Activated naive CD8-positive, alpha-beta T cell treated with anti-CD3 and anti-CD28 coated beads, Interleukin-2, amount 50 U/mL, for 24 hours (primary cell): ENCODE measurements around the gene VAT1.
"Not testable (repeated sequence)": the region's sequence is repeated elsewhere in the genome, so short reads cannot be mapped to it uniquely, and the experiment has no call there.

Experiments
- ATAC-seq: fragments of 150-1000 bp; cut with Tn5 transposase; one replicate; pipeline ENCODE4 v1.10.0; 2021
- DNase-seq: peaks from one replicate; pipeline ENCODE4 v3.0.0; 2021
- H3K27ac Mint-ChIP-seq: one replicate; pipeline ENCODE4 v1.8.0; 2021; ENCODE audit warnings: mild to moderate bottlenecking, mixed read lengths
- H3K27me3 Mint-ChIP-seq: one replicate; pipeline ENCODE4 v1.8.0; 2021; ENCODE audit warnings: mixed read lengths
- H3K36me3 Mint-ChIP-seq: one replicate; pipeline ENCODE4 v1.8.0; 2021; ENCODE audit warnings: low read depth, mixed read lengths
- H3K4me1 Mint-ChIP-seq: one replicate; pipeline ENCODE4 v1.8.0; 2021; ENCODE audit warnings: mixed read lengths
- H3K4me3 Mint-ChIP-seq: one replicate; pipeline ENCODE4 v1.8.0; 2021; ENCODE audit warnings: mild to moderate bottlenecking, moderate library complexity, mixed read lengths
- H3K9me3 Mint-ChIP-seq: one replicate; pipeline ENCODE4 v1.8.0; 2021; ENCODE audit warnings: mixed read lengths

The VAT1 gene

GRCh38 chr17:43003542-43004172, 18.5 kb downstream of the VAT1 start:
- Mint-ChIP-seq H3K27ac (peak overlapping the region; percentile 39), H3K36me3 (peaks cover 58% of the 10 kb centered on the region), H3K4me3 (peak overlapping the region; percentile 26), H3K4me1 (peaks cover 50% of the 10 kb centered on the region), H3K27me3 (no peaks in the 10 kb centered on the region), H3K9me3 (no peaks in the 10 kb centered on the region)
- ATAC-seq: no peak
- no peak for DNase-seq

- not testable (repeated sequence) for H3K27me3 Mint-ChIP-seq, H3K9me3 Mint-ChIP-seq, DNase-seq, ATAC-seq
- Mint-ChIP-seq H3K4me3 (peak overlapping the region; percentile 57), H3K4me1 (peaks cover 50% of the 10 kb centered on the region), H3K27ac (peak overlapping the region; percentile 73), H3K36me3 (peaks cover 63% of the 10 kb centered on the region)
These were observed 21.3 kb downstream of the VAT1 start for GRCh38 chr17:43000894-43001293.

GRCh38 chr17:42999003-42999525, 23.1 kb downstream of the VAT1 start:
- peak overlapping the region; percentile 96 for H3K4me3 Mint-ChIP-seq
- H3K36me3 Mint-ChIP-seq: peaks cover 56% of the 10 kb centered on the region
- peaks cover 42% of the 10 kb centered on the region for H3K4me1 Mint-ChIP-seq
- no peak for ATAC-seq
- no peaks in the 10 kb centered on the region for H3K27me3 Mint-ChIP-seq
- H3K9me3 Mint-ChIP-seq: no peaks in the 10 kb centered on the region
- peak overlapping the region; percentile 99 for H3K27ac Mint-ChIP-seq
- DNase-seq: no peak

GRCh38 chr17:42997984-42998938, 23.9 kb downstream of the VAT1 start, which contains the start of gene RPL27:
Gene RPL27, plus strand, starts transcription at chr17:42998419. Its CDS starts 332 bp downstream, at chr17:42998751.
- peak; percentile 97 for DNase-seq
- peak within 1 kb of the TSS; percentile 99 for H3K27ac Mint-ChIP-seq
- no peaks in the 10 kb centered on the region for H3K27me3 Mint-ChIP-seq
- H3K9me3 Mint-ChIP-seq: no peaks in the 10 kb centered on the region
- H3K4me3 Mint-ChIP-seq: peak within 1 kb of the TSS; percentile 96
- H3K4me1 Mint-ChIP-seq: peaks cover 40% of the 10 kb centered on the region
- peaks cover 53% of the 10 kb centered on the region for H3K36me3 Mint-ChIP-seq
- ATAC-seq: peak; percentile 97

GRCh38 chr17:42997390-42997983, 24.7 kb downstream of the VAT1 start:
- Mint-ChIP-seq H3K4me1 (peaks cover 37% of the 10 kb centered on the region), H3K36me3 (peaks cover 50% of the 10 kb centered on the region), H3K4me3 (peak overlapping the region; percentile 96), H3K27ac (peak overlapping the region; percentile 99), H3K9me3 (no peaks in the 10 kb centered on the region), H3K27me3 (no peaks in the 10 kb centered on the region)
- ATAC-seq: no peak
- no peak for DNase-seq

GRCh38 chr17:42993913-42994312, 28.3 kb downstream of the VAT1 start:
- H3K27ac Mint-ChIP-seq, H3K9me3 Mint-ChIP-seq, ATAC-seq, H3K27me3 Mint-ChIP-seq, H3K4me3 Mint-ChIP-seq, DNase-seq: not testable (repeated sequence)
- Mint-ChIP-seq H3K4me1 (peaks cover 16% of the 10 kb centered on the region), H3K36me3 (peaks cover 42% of the 10 kb centered on the region)

- peaks cover 11% of the 10 kb centered on the region for H3K4me1 Mint-ChIP-seq
- DNase-seq (no peak), ATAC-seq (no peak)
- no peak overlapping the region for H3K4me3 Mint-ChIP-seq
- H3K27me3 Mint-ChIP-seq: no peaks in the 10 kb centered on the region
- no peak overlapping the region for H3K27ac Mint-ChIP-seq
- peaks cover 41% of the 10 kb centered on the region for H3K36me3 Mint-ChIP-seq
- no peaks in the 10 kb centered on the region for H3K9me3 Mint-ChIP-seq
These were observed 29.3 kb downstream of the VAT1 start for GRCh38 chr17:42992872-42993271.

- no peak overlapping the region for H3K27ac Mint-ChIP-seq
- no peaks in the 10 kb centered on the region for H3K27me3 Mint-ChIP-seq
- ATAC-seq (no peak), DNase-seq (no peak)
- H3K4me3 Mint-ChIP-seq: no peak overlapping the region
- H3K4me1 Mint-ChIP-seq: no peaks in the 10 kb centered on the region
- peaks cover 44% of the 10 kb centered on the region for H3K36me3 Mint-ChIP-seq
- H3K9me3 Mint-ChIP-seq: no peaks in the 10 kb centered on the region
These were observed 30.7 kb downstream of the VAT1 start for GRCh38 chr17:42991471-42991870.

- Mint-ChIP-seq H3K27ac (no peak overlapping the region), H3K36me3 (peaks cover 52% of the 10 kb centered on the region), H3K9me3 (no peaks in the 10 kb centered on the region), H3K4me3 (no peak overlapping the region), H3K4me1 (peaks cover 5% of the 10 kb centered on the region), H3K27me3 (no peaks in the 10 kb centered on the region)
- ATAC-seq (no peak), DNase-seq (no peak)
These were observed 32.2 kb downstream of the VAT1 start for GRCh38 chr17:42989726-42990652.

- H3K4me1 Mint-ChIP-seq: peaks cover 9% of the 10 kb centered on the region
- H3K36me3 Mint-ChIP-seq: peaks cover 58% of the 10 kb centered on the region
- ATAC-seq (no peak), DNase-seq (no peak)
- H3K27me3 Mint-ChIP-seq: no peaks in the 10 kb centered on the region
- no peak overlapping the region for H3K27ac Mint-ChIP-seq
- no peak overlapping the region for H3K4me3 Mint-ChIP-seq
- H3K9me3 Mint-ChIP-seq: no peaks in the 10 kb centered on the region
These were observed 33.0 kb downstream of the VAT1 start for GRCh38 chr17:42989141-42989540.

GRCh38 chr17:42985225-42985624, 37.0 kb downstream of the VAT1 start:
- no peak overlapping the region for H3K4me3 Mint-ChIP-seq
- DNase-seq: no peak
- peaks cover 48% of the 10 kb centered on the region for H3K36me3 Mint-ChIP-seq

GRCh38 chr17:42982266-42982665, 39.9 kb downstream of the VAT1 start:
- Mint-ChIP-seq H3K27ac (peak overlapping the region; percentile 75), H3K4me1 (peaks cover 40% of the 10 kb centered on the region), H3K36me3 (peaks cover 25% of the 10 kb centered on the region), H3K27me3 (no peaks in the 10 kb centered on the region), H3K9me3 (no peaks in the 10 kb centered on the region), H3K4me3 (peak overlapping the region; percentile 96)
- DNase-seq (no peak), ATAC-seq (no peak)

More at GRCh38 chr17:42985225-42985624, 37.0 kb downstream of the VAT1 start:
- H3K4me1 Mint-ChIP-seq: peaks cover 27% of the 10 kb centered on the region
- H3K27ac Mint-ChIP-seq: no peak overlapping the region
- H3K27me3 Mint-ChIP-seq: no peaks in the 10 kb centered on the region
- H3K9me3 Mint-ChIP-seq: no peaks in the 10 kb centered on the region
- ATAC-seq: no peak

GRCh38 chr17:42980766-42981397, 41.3 kb downstream of the VAT1 start:
- Mint-ChIP-seq H3K27me3 (no peaks in the 10 kb centered on the region), H3K9me3 (no peaks in the 10 kb centered on the region), H3K4me3 (peak overlapping the region; percentile 96), H3K36me3 (peaks cover 25% of the 10 kb centered on the region), H3K27ac (peak overlapping the region; percentile 97), H3K4me1 (peaks cover 40% of the 10 kb centered on the region)
- ATAC-seq: peak; percentile 86
- peak; percentile 79 for DNase-seq
